ENCODE measurements around the gene CDC25A.

The CDC25A gene

DNA sequence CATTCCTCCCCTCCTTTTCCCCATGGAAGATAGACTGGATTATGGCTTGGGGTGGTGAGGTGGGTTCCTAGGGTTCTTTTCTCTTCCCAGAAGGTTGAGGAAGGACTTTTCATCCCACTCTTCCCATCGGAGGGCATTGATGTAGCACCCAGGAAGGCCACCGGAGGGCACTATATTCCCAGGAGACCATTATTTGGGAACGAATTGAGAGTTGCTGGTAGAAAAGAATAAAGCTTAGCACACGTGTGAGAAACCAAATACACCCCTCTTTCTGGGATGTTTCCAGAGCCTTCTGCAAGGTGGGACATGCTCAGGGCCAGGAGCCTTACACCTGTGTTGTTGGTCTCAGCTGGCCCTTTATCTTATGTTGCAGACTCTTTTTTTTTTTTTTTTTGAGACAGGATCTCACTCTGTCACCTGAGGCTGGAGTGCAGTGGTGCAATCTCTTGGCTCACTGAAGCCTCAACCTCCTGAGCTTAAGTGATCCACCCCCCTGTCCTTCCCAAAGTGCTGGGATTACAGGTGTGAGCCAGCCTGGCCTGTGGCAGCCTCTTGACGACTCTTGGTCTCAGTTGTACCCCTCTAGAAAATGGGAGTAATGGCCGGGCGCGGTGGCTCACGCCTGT is 6.3 kb upstream of the CDC25A start:
- peak; percentile 65 for DNase-seq

DNA sequence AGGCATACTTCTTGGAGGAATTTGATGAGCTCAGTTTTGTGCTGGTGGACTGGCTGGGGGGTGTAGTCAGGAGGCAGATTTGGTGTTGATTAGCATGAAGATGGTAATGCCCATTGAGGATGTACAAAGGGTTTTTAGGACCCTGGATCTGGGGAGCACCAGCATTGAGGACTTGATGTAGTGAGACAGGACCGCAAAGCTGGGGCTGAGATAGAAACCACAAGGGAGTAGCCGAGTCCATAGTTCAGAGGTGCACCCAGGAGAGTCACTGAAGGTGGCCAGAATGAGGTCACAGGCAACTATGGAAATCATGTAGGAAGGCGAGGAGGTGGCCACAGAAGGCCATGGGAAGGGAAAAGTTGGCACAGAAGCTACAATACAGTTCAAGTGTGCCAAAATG is 2.7 kb upstream of the CDC25A start:
- DNase-seq = no peak

DNA sequence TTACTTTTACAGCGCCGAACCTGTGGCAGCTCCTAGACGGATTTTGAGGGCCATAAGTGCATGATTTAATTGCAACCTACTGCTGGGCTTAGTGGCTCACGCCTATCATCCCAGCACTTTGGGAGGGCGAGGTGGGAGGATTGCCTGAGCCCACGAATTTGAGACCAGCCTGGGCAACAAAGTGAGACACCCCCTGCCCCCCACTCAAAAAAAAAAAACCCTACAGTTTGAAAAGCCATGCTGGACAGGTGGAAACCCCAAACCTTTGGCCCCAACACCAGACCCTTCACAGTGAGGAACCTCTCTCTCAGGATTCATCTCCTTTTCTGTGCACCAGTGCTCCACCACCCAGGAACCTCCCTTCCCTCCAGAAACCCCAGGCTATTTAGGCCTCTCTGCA is 1.1 kb upstream of the CDC25A start:
- no peak for DNase-seq

DNA sequence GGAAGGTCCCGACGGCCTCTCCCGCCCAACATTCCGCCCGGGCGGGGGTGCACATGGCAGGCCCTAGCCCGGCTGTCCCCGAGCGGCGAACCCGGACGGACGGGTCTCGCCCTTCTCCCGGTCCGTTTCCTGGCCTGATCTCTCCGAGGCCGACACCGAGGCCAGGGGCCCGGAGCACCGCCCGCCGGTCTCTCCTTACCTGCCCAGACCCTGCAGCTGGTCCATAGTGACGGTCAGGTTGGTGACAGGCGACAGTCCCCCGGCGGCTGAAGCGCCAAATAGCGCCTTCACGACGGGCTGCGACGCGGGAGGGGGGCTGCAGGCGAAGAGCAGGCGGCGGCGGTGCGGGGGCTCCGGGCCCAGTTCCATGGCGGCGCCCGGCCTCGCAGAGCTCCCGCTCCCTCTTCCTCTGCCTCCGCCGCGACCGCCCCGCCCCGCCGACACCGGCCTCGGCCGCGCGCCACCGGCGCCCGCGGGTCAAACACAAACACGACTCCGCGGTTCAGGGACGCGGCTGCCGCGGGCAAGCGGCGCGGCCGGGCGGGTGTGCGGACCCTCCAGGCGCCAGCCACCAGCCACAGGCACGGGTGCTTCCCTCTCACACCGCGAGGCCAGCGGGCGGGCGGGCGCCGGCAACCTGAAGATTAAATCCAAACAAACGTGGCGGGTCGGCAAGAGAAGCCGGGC is 495 bp downstream of the CDC25A start:
- no peak for DNase-seq

DNA sequence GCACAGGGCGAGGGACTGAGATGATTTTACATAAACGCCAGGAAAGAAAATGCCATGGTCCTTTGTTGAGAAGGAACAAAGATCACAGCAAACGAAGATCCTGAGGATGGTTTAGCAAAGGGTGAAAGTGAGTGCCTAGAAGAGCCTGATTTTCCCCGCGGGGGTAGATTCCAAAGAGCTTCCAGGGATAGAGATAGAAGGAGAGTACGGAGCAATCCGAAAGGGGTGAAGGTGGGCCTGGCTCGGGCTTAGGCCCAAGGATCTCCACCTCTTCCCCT is 977 bp downstream of the CDC25A start:
- DNase-seq = peak; percentile 7

DNA sequence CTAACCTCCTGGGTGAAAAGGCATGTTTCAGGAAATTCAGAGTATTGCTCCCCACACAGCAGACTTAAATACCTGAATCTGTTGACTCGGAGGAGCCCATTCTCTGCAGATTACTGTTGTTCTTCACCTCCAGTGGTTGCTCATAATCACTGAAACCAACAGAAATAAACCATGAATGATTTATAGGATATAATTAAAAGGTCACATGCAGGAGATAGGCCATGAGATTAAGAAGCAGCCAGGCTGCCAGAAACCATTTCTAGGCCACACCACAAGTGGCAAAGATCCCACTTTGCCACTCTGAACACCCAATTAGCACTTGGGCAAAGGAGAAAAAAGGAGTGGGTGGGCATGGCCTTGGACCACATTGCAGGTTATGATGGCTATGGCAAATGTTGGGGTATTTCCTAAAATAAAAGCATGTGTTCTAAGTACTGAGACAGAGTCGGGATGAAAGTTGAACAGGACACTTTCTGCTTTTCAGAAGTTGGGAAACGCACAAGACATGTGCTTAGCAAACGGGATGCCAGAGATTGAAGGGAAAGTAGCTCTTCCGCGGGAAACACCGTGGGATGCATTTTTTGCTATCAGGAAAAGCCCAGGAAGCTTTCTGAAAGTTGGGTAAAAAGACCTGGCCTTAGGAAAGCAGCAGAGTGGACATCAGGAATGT is 1.5 kb downstream of the CDC25A start:
- peak; percentile 8 for DNase-seq

DNA sequence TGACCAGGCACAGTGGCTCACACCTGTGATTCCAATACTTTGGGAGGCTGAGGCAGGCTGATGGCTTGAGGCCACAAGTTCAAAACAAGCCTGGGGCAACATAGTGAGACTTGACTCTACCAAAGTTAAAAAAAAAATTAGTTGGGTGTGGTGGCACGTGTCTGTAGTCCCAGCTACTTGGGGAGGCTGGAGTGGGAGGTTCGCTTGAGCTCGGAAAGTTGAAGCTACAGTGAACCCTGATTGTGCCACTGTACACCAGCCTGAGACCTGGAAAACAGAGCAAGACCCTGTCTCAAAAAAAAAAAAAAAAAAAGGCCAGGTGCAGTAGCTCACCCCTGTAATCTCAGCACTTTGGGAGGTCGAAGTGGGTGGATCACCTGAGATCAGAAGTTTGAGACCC is 3.1 kb downstream of the CDC25A start:
- DNase-seq = no peak

DNA sequence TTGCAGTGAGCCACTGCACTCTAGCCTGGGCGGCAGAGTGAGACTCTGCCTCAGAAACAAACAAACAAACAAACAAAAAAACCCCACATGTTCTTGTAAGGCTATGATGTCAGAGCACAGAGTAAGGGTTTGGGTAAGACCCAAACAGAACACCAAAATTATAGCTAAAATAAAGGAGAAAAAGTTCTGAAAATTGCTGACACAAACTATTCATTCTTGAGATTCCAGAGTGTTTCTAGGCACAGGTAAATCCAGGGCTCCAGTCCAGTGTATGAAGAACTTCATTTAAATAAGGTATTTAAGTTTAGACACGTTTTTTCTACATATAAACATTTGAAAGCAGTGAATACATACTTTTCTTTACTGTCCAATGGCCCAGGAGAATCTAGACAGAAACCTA is 3.9 kb downstream of the CDC25A start:
- no peak for DNase-seq

DNA sequence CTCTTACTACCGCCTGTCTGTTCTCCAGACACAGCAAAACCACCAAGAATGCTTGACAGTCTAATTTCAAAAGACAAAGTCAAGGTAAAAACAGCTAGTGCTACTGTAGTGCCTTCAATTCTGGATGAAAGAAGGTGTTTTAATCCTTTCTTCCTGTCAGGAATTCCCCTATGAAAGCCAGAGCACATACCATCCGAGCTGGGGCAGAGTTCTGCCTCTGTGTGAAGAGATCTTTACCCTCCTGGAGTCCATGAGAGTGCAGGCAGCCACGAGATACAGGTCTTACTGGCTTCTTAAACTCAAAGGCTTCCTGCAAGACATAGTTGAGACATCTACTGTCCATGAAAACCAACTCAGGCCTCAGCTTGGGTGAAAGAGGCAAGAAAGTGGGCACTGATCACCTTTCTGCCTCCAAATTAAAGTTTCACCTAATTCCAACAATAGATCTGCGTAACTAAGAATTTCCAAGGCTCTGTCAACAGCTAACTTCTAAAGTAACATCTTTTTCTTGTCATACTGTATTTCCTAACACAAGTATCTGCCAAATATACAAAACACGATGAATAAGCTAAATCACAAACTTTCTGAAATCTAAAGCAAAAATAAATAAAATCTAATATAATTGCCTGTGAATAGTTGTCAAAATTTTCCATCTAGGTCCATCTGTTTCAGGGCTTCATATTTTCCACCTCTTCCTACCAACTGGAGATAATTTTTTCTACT is 7.5 kb downstream of the CDC25A start:
- DNase-seq = no peak

DNA sequence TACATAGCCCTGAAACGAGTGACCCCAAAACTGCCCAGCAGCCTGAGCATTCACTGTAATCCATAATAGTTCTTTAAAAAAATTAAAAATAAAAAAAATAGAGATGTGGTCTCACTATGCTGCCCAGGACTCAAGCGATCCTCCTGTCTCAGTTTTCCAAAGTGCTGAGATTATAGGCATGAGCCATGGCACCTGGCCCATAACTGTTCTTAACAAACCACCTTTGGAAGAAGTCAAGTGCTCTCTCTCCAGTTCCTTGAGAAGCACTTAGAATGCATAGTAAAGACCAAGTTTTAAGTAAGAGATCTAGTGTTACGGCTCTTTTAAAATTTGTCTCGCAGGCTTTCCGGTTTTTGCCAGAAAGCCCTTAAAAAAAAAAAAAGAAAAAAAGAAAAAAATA is 8.2 kb downstream of the CDC25A start:
- no peak for DNase-seq

DNA sequence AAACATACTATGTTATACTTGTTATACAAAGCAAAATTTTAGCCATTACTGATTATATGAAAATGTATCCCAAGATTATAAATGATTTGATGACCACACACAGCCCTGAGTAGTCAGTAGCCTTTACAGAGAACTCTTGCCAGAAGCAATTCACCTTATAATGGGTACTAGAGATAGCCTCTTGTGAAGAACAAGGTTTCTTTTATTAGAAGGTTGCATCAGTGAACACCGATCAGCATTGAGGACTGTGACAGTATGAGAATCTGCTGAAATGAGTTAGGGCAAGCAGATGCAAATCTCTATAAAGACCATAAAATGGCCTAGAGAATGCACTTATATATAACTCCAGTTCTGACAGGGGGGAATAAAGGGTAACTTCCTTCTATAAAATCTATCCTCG is 10.1 kb downstream of the CDC25A start:
- no peak for DNase-seq

DNA sequence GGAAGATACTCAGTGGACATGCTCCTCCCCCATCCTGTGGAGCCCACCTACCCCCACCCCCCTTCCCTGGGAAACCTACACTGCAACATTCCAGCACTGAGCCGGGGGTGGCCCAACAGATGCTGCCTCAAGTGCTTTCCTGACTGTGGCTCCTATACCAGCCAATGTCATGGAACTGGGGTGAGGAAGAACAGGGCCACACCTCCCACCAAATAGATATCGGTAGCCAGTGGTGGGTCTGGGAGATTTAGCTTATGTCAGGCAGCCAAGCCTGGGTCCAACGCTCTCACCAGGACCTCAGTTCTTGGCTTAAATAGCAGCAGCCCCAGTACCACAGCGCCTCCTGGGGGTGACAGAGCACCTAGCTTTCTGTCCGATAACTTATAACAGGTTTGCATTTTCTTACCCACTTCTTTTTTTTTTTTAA is 30.3 kb downstream of the CDC25A start:
- DNase-seq = peak; percentile 55

DNA sequence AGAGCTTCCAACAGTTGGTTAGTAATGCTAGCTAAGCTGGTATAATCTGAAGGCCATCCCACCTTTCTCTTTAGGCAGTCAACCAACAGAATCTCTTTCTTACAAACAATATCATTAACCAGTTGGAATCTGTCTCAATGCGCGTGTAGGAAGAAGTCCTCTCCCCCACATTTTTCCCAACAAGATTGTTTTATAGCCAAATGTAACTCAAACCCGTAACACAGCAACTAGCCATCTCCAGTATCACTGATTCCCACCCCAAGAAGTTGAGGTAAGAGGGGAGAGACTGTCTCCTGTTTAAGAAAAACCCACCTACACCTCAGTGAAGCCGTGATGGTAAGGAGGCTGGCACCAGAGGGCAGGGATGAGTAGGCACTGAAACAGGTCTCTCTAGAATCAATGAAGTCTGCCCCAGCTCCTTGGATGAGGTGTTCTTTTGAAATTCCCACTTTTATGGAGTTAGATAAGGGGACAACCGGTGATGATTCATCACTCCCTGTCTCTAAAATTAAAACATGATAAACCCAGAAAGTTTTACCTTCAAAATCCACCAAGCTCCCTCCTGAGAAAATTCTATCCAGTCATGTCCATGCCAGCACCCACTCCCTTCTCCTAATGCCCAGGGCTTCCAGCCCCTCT is 30.9 kb downstream of the CDC25A start:
- DNase-seq = peak; percentile 20

DNA sequence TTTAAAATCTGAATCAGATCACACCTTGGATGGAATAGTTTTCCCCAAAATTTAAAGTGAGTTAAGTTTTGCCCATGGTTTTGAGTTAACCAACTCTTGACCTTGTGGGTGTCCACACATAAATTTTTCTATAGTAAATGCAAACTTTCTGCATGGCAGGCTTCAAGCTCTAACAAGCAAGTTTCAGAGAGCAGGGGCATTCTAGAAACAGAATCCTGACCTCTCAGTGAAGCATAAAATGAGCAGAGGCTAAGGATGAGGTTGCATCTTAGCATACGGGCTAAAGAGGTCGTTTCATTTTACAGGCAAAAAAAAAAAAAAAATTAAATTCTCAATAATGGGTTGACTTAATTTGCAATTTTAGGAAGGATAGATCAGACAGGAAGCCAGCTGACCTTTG is 32.1 kb downstream of the CDC25A start:
- no peak for DNase-seq

DNA sequence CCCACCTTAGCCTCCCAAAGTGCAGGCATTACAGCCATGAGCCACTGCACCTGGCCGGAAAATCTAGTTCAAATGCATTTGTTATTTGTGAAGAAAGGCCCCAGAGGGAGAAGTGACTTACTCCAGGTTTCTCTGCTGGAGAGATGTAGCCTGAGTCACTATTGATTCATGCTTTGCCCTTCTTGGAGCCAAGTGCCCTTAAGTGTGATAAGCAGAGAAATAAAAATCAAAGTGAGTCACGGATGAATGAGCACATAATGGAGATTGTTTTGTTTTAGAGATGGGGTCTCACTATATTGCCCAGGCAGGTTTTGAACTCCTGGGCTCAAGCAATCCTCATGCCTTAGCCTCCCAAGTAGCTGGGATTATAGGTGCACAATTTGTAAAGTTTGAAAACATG is 33.1 kb downstream of the CDC25A start:
- DNase-seq = peak; percentile 73

DNA sequence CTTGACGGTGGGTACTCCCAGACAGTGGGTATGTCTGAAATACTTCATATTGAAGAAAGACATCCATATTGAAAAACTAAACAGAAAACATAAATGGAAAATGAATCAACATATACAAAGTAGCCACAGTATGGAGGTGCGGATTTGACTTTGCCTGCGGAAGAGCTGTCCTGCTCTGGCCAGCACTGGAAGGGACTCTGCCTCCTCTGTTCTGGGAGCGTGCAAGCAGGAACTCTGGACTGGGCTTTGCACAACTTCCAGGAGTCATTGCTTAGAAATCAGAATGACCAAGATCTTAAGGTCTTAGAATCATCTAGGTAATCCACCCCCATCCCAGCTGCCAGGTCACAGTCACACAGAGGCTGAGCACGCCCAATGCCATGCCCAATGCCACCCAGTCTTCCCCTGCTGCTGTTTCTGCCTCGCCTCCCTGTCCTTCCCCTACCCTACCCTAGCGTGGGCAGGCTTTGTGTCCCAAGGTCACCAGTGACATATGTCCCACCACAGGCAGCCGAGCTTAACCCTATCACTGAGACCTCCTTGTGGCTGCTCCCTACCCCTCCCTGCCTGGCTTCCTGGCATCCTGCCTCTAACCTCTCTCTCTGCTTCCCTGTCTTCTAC is 36.3 kb downstream of the CDC25A start:
- no peak for DNase-seq

DNA sequence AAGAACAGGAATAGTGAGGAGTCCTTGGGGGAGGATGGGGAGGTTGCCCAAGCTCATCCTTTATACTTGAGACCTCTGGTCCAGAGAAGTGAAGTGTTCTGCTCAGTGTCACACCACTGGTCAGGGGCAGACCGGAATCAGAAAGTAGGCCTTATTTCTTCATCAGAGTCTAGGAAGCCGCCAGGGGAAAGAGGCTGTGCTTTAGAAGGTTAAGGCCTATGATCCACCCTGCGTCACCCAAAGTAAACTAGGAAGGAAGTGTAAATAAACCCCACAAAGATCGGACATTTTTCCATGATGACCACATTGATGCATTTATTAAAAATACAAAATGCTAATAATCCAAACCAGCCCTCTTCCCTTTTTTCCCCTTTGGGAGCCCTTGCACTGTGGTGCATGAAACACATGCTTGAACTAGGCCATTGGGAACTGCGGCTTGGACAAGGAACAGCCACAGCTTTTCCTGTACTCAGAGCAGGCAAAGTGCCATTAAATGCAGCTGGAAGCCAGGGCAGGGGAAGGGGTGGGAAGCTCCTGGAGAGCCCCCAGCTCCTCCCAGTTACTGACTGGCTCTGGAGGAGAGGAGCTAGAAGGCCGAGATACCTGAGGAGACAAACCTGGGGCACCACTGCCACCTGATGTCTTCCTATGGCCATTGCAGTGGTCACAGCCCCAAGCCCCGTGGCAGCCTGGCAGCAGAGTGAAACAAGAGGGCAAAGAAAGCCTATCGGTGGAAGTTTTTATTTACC is 37.0 kb downstream of the CDC25A start:
- peak; percentile 73 for DNase-seq

DNA sequence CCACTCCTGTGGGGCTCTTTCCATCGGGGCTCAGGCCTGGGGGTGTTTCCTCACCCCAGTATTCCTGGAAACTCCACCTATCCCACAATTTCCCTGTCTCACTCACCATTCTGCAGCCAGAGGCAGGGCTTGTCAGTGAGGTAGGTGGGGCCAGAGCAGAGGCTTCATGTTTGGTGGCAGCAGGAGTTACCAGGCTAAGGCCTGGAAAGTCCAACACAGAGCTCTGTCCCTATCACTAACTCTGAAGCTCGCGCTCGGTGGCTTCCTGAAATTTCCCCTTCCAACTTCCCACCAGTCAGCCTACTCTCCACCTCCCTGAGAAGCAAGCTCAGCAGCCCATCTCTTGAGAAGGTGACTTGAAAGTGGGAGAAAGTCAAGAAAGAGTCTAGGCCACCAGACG is 44.2 kb downstream of the CDC25A start:
- no peak for DNase-seq

DNA sequence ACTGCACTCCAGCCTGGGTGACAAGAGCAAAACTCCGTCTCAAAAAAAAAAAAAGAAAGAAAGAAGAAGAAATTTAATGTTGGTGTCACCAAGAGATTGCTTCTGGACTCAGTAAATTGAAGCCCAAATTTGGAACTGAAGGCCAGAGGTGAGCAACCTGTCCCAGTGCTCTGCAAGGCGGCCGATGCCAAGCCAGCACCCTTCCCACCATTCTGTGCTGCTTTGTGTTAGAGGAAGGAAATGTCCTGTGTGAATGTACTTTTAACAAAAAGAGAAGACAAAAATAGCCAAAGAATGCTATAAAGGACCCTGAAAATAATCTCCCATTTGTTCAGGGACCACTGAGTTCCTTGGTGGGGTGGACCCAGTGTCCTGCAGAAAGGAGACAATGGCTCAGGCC is 44.6 kb downstream of the CDC25A start:
- no peak for DNase-seq

DNA sequence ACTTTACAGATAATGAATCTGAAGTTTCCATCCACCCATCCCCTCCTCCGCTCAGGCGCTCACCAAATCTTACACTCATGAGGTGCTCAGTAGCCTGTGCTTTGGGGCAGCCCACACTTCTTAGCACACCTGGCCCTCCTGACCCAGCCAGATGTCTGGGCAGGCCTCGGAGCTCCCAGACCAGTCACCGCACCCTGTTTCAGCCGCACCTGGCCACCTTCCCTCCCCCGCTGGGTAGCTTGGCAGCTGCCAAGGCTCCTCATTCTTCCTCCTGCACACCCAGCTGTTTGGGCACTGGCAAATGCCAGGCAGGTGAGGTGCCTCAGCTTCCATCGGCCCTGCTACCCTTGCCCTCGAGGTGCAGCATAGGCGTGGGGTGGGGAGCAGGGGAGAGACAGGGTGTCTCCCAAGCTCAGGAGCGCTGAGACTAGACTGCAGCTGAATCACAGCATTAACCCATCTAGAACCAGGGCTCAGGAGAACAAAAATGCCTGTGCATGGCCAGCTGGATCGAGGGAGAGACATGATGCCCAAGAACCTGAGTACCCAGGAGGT is 45.8 kb downstream of the CDC25A start:
- DNase-seq = no peak

DNA sequence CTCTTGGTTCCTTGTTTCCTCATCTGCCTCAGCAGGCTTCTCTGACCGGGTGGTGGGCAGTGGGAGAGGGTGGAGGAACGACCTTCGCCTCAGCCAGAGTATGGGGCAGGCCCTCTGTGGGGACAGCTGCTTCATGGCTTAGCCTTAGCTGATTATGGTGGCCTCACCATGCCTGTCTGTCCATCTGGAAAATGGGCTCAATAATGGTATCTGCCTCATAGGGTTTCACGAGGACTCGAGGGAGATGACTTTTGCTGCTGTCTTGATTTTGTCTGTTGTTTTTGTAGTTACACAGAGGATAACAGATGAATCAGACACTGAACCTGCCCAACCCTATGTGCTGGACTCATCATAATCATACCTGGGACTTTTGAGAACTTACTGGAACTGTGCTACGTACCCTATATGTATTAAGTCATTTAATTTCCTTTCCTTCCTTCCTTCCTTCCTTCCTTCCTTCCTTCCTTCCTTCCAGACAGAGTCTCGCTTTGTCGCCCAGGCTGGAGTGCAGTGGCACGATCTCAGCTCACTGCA is 46.5 kb downstream of the CDC25A start:
- DNase-seq = no peak
